Measurements from ENCODE around the gene COL24A1. TPM values are rescaled to one million over a fixed set of nuclear protein-coding genes. Genes with fewer than 3 reads are reported as not detected.

The COL24A1 gene
- total RNA-seq, 1 donor from 2014 or later: not detected

GRCh38 chr1:85689775-85690404, 466.7 kb downstream of the COL24A1 start:
- ATAC-seq (ENCODE audit: low read depth) (no peak), DNase-seq (no peak)
- POLR2A ChIA-PET: no interaction called here
- intact Hi-C loops (cut with micrococcal nuclease): no loop called here
- no peaks in the 10 kb centered on the region for H3K9me3 Mint-ChIP-seq
- no peak overlapping the region for H3K4me3 Mint-ChIP-seq
- no peak for TF ChIP-seq CTCF (IDR thresholded peaks at IDR 0.05)
- no peaks in the 10 kb centered on the region for H3K4me1 Mint-ChIP-seq
- no peak overlapping the region for H3K27ac Mint-ChIP-seq
- peaks cover 52% of the 10 kb centered on the region for H3K36me3 Mint-ChIP-seq (ENCODE audit: low read depth)
- CTCF ChIA-PET: no interaction called here
- H3K27me3 Mint-ChIP-seq: no peaks in the 10 kb centered on the region

GRCh38 chr1:85683292-85684025, 473.1 kb downstream of the COL24A1 start:
- H3K27ac Mint-ChIP-seq: no peak overlapping the region
- H3K9me3 Mint-ChIP-seq: no peaks in the 10 kb centered on the region
- TF ChIP-seq CTCF (IDR thresholded peaks at IDR 0.05): no peak
- POLR2A ChIA-PET: no interaction called here
- ATAC-seq (ENCODE audit: low read depth) (no peak), DNase-seq (no peak)
- CTCF ChIA-PET: interaction anchor here (1.8 kb wide), 1 partner anchor 10 kb away, joined by 4 read pairs; no protein-coding TSS in a partner anchor
- H3K27me3 Mint-ChIP-seq: no peaks in the 10 kb centered on the region
- peaks cover 28% of the 10 kb centered on the region for H3K36me3 Mint-ChIP-seq (ENCODE audit: low read depth)
- intact Hi-C loops (cut with micrococcal nuclease): loop anchor here (2.0 kb wide), 1 partner anchor 13 kb away; no protein-coding TSS in a partner anchor
- H3K4me3 Mint-ChIP-seq: no peak overlapping the region
- no peaks in the 10 kb centered on the region for H3K4me1 Mint-ChIP-seq

GRCh38 chr1:85681087-85681486, 475.5 kb downstream of the COL24A1 start:
- CTCF ChIA-PET: no interaction called here
- no peak for ATAC-seq (ENCODE audit: low read depth)
- Mint-ChIP-seq H3K27me3 (no peaks in the 10 kb centered on the region), H3K4me1 (no peaks in the 10 kb centered on the region), H3K4me3 (no peak overlapping the region), H3K9me3 (no peaks in the 10 kb centered on the region), H3K36me3 (ENCODE audit: low read depth) (peaks cover 42% of the 10 kb centered on the region), H3K27ac (no peak overlapping the region)
- intact Hi-C loops (cut with micrococcal nuclease): no loop called here
- DNase-seq: no peak
- POLR2A ChIA-PET: no interaction called here
- no peak for TF ChIP-seq CTCF (IDR thresholded peaks at IDR 0.05)

Other genes starting within 250 kb of the COL24A1 start
- gene ODF2L, start 239.6 kb upstream of the COL24A1 start, total RNA-seq: 28.2 and 36.1 TPM in 2 replicates